ENCODE results near the gene HSH2D. TPM values are rescaled to one million over a fixed set of nuclear protein-coding genes. Genes with fewer than 3 reads are reported as not detected.

Gene HSH2D
- total and polyA plus RNA-seq, 10 of the 15 experiments (the other 5 are each of a cell fraction or from before 2014, with no cell fraction given) = 22.0 to 145 (median 89.3) TPM

- no peak for TF ChIP-seq ZBTB40 (IDR thresholded peaks at IDR 0.05; ENCODE audit: borderline replicate concordance)
- TF ChIP-seq HCFC1 (IDR thresholded peaks at IDR 0.05; ENCODE audit: low read length) = no peak
- TF ChIP-seq YBX1 (IDR thresholded peaks at IDR 0.05) = no peak
- no peak for TF ChIP-seq ATF2 (IDR thresholded peaks at IDR 0.05; ENCODE audit: low read length)
- no peak for TF ChIP-seq KAT2A (conservative IDR thresholded peaks at IDR 0.05; ENCODE audit: control insufficient read depth, low read depth, low read length)
- TF ChIP-seq CHD4 (IDR thresholded peaks at IDR 0.05) = no peak
- TF ChIP-seq SUZ12 (IDR thresholded peaks at IDR 0.05; ENCODE audit: unreplicated experiment) = no peak
- TF ChIP-seq ZNF24 (IDR thresholded peaks at IDR 0.05) = no peak
- TF ChIP-seq NFIC (IDR thresholded peaks at IDR 0.05; ENCODE audit: low read depth, low read length) = no peak
- TF ChIP-seq RAD51 (IDR thresholded peaks at IDR 0.05) = no peak
- no peak for TF ChIP-seq CBX5 (IDR thresholded peaks at IDR 0.05; ENCODE audit: low read depth)
- TF ChIP-seq SREBF2 (IDR thresholded peaks at IDR 0.05; ENCODE audit: low read length) = no peak
- no peak for TF ChIP-seq BRCA1 (IDR thresholded peaks at IDR 0.05; ENCODE audit: low read depth, low read length)
- TF ChIP-seq POLR2A (IDR thresholded peaks at IDR 0.05; ENCODE audit: low read depth, low read length) = peak; percentile 80
- no peak for TF ChIP-seq BCLAF1 (IDR thresholded peaks at IDR 0.05)
- TF ChIP-seq NBN (IDR thresholded peaks at IDR 0.05) = peak; percentile 25; the same call in 1 of the 2 replicates
- no peak for TF ChIP-seq GATAD2B (conservative IDR thresholded peaks at IDR 0.05; ENCODE audit: low read depth)
- no peak for TF ChIP-seq STAT3 (IDR thresholded peaks at IDR 0.05; ENCODE audit: low read depth, low read length)
- TF ChIP-seq HDAC6 (IDR thresholded peaks at IDR 0.05; ENCODE audit: unreplicated experiment) = no peak
- TF ChIP-seq FOS (IDR thresholded peaks at IDR 0.05; ENCODE audit: borderline replicate concordance, extremely low read depth, insufficient read length) = no peak
- no peak for TF ChIP-seq NFYB (IDR thresholded peaks at IDR 0.05; ENCODE audit: insufficient read depth, low read depth, low read length)
- no peak for TF ChIP-seq RFX5 (IDR thresholded peaks at IDR 0.05; ENCODE audit: low read depth, low read length)
- 0 out of 2 replicates have a peak, but pooled peaks have one; percentile 53 for TF ChIP-seq SMAD5 (IDR thresholded peaks at IDR 0.05; ENCODE audit: low read depth)
- no peak for TF ChIP-seq ZZZ3 (IDR thresholded peaks at IDR 0.05; ENCODE audit: control insufficient read depth, insufficient read length, low read depth)
- peak; percentile 67; the same call in 1 of the 2 replicates for TF ChIP-seq RCOR1 (conservative IDR thresholded peaks at IDR 0.05; ENCODE audit: low read depth, low read length)
Measured at GRCh38 chr19:16111909-16112752, 31.4 kb upstream of the HSH2D start (continued).
